T-helper 1 cell treated with Interleukin-12 subunit alpha and Interleukin-12 subunit beta and Interleukin-4 antibody, amounts not matched to agents 30 ng/mL and 1 ng/mL, for 36 hours (primary cell): Measurements from ENCODE around the gene HPRT1. TPM values are rescaled to one million over a fixed set of nuclear protein-coding genes. Genes with fewer than 3 reads are reported as not detected.

Source experiments
- intact Hi-C: fragments of 100-400 bp; cut with micrococcal nuclease; formaldehyde crosslinking; loops from one replicate; pipeline ENCODE4 v1.15.1; 2024
- total RNA-seq: library from RNA; stranded (reverse); gene quantifications from 2 replicates; pipeline ENCODE4 v1.2.3, GENCODE V29; 2022

HPRT1 gene
- total RNA-seq, 1 donor from 2014 or later = 71.7 TPM

DNA sequence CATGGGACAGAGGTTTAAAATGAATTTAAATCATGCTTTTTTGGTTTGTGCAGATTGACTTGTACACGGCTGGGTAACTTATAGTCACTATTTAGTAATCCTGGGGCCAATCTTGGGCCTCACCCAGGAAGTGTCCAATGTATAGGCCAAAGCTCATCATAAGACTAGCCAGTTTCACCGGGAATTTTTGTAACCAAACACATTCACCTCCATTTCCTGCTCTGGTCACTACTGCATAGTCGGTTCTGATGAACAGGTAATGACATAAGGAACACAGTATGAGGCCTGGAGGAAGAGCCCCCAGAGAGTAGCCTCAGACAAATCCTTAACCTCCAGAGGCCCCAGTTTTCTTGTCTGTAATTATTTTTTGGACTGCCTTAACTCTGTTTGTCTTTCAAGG lies 81.9 kb downstream of the HPRT1 start:
- intact Hi-C loops = no loop called here

DNA sequence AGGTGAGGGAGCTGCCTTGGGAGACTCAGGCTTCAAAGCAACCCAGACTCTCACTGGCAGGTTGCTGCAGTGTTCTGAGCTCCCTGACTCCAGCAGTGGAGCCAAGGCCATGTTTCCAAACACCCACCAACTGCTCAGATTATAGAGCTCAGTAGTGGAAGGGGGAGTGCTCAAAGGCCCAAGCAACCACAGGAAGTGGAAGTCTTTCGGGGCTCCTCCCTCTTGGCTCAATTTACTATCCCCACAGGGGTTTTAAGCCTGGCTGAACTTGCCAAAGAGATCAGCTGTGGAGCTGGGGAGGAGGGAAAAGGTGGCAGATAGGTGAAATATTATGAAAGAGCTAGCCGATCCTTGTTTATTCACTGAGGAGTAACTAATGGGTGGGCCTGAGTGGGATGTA lies 82.5 kb downstream of the HPRT1 start:
- intact Hi-C loops = no loop called here

DNA sequence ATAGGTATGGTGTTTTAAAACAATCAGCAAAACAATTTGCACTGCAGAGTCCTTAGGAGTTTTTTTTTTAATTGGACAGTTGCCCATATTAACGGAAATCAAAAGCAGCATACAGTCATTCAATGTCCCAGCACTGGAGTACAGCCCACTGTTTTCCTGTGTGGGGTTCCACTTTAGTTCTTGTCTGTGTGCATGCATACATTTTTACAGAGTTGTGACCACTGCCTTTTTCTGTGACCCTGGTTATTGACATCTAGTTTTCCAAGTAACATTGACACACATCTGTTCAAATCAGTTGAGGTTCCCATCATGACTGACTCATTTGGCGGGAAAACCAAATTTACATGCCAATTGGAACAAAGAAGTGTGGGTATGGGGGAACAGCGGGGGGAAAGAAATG lies 83.3 kb downstream of the HPRT1 start:
- intact Hi-C loops = no loop called here

DNA sequence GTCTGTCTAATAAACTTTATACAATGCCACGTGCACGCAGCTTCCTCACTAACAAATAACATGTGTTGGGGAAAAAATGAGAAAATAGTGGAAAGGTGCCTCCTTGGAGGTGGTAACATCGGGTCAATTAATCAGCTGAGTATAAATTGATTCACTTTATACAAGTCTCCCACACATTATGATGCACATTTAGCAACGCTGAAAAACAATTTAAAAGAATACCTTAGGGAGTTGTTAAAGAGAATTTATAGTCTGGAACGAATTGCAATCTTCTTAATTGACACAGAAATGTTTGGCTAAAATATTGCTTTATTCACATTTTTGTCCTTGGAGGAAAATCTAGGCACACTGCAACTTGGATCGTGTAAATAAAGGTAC lies 84.2 kb downstream of the HPRT1 start:
- intact Hi-C loops = no loop called here

DNA sequence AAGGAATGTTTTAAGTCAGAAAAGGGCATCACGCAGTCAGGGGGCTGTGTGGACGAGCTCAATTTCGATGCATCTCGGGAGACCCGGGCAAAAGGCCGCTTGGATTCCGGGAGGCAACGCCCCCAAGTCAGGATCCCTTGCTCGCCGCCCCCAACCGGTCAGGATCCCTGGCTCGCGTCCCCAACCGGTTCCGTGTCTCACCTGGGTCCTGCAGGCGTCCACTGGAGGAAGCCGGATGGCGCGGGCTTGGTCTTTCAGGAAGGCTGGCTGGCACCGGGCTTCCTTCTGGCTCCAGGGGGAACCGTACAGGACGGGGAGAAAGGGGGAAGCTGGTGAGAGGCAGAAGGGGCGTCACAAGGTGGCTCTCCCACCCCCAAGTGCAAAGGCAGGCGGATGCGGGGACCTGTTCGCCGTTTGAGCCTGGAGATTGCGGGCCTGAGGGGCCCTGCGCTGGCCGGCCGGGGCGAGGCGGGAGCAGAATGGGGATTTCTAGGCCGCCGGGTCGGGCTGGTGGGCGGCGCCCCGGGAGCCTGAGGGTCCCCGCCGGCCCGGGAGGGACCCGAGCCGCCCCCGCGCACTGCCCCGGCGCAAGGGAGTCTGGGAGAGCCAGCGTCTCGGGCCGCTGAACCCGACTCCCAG lies 84.7 kb downstream of the HPRT1 start:
- intact Hi-C loops = no loop called here

DNA sequence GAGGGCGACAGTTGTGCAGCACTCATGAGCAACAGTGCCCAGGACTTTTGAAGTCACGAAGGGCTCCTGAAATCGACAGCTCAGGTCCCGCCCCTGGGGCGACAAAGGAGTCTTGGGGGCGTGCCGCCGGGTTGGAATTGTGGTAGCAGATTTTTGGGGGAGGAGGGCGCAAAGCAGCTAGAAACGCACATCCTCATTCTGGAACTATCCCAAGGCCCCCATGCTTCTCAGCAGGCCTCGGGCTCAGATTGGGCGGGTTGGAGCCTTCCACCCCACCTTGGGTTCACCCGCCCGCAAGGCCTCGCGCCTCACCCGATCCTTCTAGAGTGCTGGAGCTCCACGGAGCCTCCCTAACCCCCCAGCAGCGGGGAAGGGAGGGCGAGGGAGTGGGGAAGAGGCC lies 85.5 kb downstream of the HPRT1 start:
- intact Hi-C loops = no loop called here

DNA sequence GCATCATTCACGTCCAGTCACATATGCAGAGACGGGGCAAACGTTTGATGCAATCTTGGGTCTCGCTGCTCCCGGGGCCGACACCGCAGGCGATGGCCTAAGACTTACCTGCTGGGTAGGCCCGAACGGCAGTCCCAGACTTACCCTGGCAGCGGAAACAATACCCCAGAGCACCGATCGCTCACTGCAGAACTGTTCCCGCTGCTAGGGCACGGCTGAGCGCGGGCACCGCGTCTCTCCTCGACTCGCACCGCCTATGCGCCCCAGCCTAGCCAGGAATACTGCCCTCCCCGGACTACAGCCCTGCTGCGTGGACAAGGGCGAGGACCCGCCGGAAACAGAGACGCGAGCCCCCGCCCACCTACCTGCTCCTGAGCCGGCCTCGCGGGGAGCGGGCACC lies 86.2 kb downstream of the HPRT1 start:
- intact Hi-C loops = no loop called here

DNA sequence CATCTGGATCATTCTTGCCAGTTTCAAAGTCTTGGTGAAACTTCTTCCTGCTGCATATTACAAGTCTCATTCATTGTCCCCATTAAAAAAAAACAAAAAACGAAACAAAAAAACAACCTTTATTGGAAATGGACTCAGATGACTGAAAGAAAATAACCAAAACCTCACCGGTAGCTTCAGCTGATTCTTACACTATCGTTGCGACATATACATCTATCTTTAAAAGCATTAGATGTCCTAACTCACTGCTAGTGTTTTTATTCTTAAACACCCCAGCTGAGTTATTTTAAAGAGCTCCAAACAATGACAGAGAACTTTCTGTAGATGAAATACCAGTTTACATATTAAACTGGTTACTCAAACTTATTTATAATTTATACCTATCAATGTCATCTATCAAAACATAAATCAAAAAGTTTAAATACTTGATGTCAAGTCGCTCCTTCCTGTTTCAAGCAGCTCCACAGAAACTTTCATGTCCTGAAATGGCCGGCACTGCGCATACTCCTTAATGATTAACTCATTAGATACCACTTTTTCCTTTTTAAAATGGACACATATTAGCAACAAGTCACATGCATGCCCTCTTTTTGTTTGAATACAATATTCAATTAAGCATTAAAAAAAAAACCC lies 87.2 kb downstream of the HPRT1 start:
- intact Hi-C loops = no loop called here

DNA sequence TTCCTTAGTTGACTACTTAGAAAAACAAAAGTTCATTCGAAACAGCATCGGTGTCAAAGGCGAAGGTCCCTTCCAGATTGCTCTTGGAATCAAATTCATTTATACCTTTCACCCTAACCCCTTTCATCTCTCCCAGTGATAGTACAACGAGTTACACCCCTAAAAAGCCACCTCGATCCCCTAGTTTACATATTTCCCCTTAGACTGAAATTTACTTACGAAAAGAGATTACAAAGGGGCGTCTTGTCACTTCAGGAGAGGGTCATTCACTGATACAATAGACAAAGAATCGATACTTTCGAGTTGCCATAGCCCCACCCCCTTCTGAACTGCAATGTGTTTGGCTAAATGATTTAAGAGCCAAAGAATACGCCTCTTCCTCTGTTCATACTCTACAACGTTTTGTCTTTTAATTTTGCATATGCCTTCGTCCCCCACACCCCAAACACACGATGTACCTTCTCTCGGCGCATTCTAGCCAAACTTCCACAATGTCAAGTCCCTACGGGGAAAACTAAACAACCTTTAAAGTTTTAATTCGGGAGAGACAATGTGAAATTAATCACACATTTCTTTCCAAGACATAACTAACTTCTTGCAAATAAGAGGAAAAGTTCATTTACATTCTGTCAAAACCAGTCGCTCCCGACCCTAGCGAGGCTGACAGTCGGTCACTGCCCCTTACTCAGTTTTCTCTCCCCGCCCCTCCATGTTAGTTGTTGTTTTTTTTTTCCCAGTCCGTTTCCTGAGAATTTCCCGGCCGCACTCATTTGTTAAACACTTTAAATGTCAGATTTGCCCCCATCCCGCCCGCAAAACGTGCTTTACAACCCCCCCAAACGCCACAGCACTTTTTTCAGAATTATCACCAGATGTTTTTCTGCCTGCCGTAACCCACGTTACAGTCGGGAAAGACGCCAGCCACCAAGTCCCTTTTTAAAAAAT lies 88.6 kb downstream of the HPRT1 start:
- intact Hi-C loops = loop anchor here (1.0 kb wide), 2 partner anchors 64 to 216 kb away; no protein-coding TSS in a partner anchor

Other genes with a start within 250 kb of the HPRT1 start
- 0.15 and 0.17 TPM in 2 replicates for gene CCDC160, start 223.0 kb upstream of the HPRT1 start, total RNA-seq
- 32.9 and 36.2 TPM in 2 replicates for gene PHF6, start 86.9 kb upstream of the HPRT1 start, total RNA-seq
- gene PLAC1, start 198.3 kb downstream of the HPRT1 start, total RNA-seq = not detected in 2 replicates